ENCODE measurements around the gene JPH3.

DNA sequence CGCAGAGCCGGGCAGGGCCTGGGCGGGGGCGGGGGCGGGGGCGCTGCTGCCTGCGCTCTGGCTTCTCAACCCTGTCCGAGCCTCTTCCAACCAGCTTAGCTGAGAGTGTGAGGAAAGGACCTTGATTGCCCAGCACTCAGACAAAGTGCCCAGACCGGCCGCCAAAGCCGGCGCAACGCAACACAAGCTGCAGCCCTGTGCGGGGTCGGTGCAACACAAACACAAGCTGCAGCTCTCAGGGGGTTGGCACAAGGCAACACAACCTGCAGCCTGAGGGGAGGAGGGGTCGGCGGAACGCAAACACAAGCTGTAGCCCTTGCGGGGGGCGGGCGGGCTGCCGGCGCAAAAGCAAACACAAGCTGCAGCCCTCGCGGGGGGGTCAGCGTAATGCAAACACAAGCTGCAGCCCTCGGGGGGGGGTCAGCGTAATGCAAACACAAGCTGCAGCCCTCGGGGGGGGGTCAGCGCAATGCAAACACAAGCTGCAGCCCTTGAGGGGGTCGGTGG is 103.5 kb downstream of the JPH3 start:
- TF ChIP-seq ZNF219 (CRISPR knock-in tag; IDR thresholded peaks at IDR 0.05; ENCODE audit: borderline replicate concordance), result no peak
- TF ChIP-seq MXD4 (CRISPR knock-in tag; IDR thresholded peaks at IDR 0.05; ENCODE audit: borderline replicate concordance), result no peak
- TF ChIP-seq, protein P1, sequence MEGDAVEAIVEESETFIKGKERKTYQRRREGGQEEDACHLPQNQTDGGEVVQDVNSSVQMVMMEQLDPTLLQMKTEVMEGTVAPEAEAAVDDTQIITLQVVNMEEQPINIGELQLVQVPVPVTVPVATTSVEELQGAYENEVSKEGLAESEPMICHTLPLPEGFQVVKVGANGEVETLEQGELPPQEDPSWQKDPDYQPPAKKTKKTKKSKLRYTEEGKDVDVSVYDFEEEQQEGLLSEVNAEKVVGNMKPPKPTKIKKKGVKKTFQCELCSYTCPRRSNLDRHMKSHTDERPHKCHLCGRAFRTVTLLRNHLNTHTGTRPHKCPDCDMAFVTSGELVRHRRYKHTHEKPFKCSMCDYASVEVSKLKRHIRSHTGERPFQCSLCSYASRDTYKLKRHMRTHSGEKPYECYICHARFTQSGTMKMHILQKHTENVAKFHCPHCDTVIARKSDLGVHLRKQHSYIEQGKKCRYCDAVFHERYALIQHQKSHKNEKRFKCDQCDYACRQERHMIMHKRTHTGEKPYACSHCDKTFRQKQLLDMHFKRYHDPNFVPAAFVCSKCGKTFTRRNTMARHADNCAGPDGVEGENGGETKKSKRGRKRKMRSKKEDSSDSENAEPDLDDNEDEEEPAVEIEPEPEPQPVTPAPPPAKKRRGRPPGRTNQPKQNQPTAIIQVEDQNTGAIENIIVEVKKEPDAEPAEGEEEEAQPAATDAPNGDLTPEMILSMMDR (IDR thresholded peaks at IDR 0.05), result no peak
- TF ChIP-seq ESRRA (CRISPR knock-in tag; IDR thresholded peaks at IDR 0.05; ENCODE audit: borderline replicate concordance), result no peak
- TF ChIP-seq TP53 (CRISPR knock-in tag; IDR thresholded peaks at IDR 0.05), result no peak
- TF ChIP-seq NR3C1 (CRISPR knock-in tag; conservative IDR thresholded peaks at IDR 0.05; ENCODE audit: low read depth), result no peak
- no peak for TF ChIP-seq ZBTB43 (CRISPR knock-in tag; IDR thresholded peaks at IDR 0.05)
- no peak for TF ChIP-seq ZNF121 (CRISPR knock-in tag; IDR thresholded peaks at IDR 0.05)
- TF ChIP-seq MAX (CRISPR knock-in tag; IDR thresholded peaks at IDR 0.05), result no peak
- TF ChIP-seq JUN (CRISPR knock-in tag; IDR thresholded peaks at IDR 0.05), result no peak
- no peak for TF ChIP-seq IRF2 (CRISPR knock-in tag; IDR thresholded peaks at IDR 0.05; ENCODE audit: borderline replicate concordance, low read depth)
- TF ChIP-seq, protein P2, sequence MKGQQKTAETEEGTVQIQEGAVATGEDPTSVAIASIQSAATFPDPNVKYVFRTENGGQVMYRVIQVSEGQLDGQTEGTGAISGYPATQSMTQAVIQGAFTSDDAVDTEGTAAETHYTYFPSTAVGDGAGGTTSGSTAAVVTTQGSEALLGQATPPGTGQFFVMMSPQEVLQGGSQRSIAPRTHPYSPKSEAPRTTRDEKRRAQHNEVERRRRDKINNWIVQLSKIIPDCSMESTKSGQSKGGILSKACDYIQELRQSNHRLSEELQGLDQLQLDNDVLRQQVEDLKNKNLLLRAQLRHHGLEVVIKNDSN (CRISPR knock-in tag; IDR thresholded peaks at IDR 0.05), result no peak
- no peak for TF ChIP-seq GABPB1 (CRISPR knock-in tag; IDR thresholded peaks at IDR 0.05)
- TF ChIP-seq NFE2L1 (CRISPR knock-in tag; IDR thresholded peaks at IDR 0.05), result no peak
